HG02623 (cell line): ENCODE results near the gene CLPTM1L.
"Not testable (repeated sequence)": the region's sequence is repeated elsewhere in the genome, so short reads cannot be mapped to it uniquely, and the experiment has no call there.

ENCODE experiments used
- ATAC-seq: cut with Tn5 transposase; IDR thresholded peaks from one replicate; pipeline ENCODE4 v1.9.1; 2021; ENCODE audit warnings: moderate library complexity; ENCODE audit not compliant: unreplicated experiment

CLPTM1L gene

DNA sequence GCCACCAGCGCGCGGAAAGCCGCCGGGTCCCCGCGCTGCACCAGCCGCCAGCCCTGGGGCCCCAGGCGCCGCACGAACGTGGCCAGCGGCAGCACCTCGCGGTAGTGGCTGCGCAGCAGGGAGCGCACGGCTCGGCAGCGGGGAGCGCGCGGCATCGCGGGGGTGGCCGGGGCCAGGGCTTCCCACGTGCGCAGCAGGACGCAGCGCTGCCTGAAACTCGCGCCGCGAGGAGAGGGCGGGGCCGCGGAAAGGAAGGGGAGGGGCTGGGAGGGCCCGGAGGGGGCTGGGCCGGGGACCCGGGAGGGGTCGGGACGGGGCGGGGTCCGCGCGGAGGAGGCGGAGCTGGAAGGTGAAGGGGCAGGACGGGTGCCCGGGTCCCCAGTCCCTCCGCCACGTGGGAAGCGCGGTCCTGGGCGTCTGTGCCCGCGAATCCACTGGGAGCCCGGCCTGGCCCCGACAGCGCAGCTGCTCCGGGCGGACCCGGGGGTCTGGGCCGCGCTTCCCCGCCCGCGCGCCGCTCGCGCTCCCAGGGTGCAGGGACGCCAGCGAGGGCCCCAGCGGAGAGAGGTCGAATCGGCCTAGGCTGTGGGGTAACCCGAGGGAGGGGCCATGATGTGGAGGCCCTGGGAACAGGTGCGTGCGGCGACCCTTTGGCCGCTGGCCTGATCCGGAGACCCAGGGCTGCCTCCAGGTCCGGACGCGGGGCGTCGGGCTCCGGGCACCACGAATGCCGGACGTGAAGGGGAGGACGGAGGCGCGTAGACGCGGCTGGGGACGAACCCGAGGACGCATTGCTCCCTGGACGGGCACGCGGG, 49.9 kb downstream of the CLPTM1L start, which contains the start of gene TERT:
TSS of gene TERT (minus strand) at position 234 of the 815 bp plus-strand sequence. CDS start at position 155, 79 bp downstream.
- no peak for ATAC-seq

DNA sequence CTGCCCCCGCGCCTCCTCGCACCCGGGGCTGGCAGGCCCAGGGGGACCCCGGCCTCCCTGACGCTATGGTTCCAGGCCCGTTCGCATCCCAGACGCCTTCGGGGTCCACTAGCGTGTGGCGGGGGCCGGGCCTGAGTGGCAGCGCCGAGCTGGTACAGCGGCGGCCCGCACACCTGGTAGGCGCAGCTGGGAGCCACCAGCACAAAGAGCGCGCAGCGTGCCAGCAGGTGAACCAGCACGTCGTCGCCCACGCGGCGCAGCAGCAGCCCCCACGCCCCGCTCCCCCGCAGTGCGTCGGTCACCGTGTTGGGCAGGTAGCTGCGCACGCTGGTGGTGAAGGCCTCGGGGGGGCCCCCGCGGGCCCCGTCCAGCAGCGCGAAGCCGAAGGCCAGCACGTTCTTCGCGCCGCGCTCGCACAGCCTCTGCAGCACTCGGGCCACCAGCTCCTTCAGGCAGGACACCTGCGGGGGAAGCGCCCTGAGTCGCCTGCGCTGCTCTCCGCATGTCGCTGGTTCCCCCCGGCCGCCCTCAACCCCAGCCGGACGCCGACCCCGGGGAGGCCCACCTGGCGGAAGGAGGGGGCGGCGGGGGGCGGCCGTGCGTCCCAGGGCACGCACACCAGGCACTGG, 50.6 kb downstream of the CLPTM1L start:
- no peak for ATAC-seq

DNA sequence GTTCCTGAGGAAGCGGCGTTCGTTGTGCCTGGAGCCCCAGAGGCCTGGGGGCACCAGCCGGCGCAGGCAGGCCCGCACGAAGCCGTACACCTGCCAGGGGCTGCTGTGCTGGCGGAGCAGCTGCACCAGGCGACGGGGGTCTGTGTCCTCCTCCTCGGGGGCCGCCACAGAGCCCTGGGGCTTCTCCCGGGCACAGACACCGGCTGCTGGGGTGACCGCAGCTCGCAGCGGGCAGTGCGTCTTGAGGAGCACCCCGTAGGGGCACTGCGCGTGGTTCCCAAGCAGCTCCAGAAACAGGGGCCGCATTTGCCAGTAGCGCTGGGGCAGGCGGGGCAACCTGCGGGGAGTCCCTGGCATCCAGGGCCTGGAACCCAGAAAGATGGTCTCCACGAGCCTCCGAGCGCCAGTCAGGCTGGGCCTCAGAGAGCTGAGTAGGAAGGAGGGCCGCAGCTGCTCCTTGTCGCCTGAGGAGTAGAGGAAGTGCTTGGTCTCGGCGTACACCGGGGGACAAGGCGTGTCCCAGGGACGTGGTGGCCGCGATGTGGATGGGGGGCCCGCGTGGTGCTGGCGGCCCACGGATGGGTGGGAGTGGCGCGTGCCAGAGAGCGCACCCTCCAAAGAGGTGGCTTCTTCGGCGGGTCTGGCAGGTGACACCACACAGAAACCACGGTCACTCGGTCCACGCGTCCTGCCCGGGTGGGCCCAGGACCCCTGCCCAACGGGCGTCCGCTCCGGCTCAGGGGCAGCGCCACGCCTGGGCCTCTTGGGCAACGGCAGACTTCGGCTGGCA, 51.3 kb downstream of the CLPTM1L start:
- ATAC-seq, result no peak

GRCh38 chr5:1292846-1293415, 52.0 kb downstream of the CLPTM1L start:
- no peak for ATAC-seq

DNA sequence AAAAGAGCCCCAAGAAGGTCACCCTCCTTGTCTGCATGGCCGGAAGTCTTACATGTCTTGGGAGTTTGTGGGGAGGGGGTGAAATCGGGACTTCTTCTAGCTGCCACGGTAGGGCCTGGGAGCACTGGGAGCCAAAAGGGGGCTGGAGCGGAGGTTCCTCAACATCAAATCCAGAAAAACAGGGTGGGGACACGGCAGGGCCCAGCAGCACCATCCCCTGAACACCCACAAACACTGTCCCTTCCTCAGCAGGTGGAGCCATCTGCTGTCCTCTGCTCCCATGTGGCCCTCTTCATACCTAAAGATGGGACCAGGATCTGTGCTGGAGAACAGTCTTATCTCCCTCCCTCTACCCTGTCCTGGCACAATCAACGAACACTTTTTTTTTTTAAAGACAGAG, 52.8 kb downstream of the CLPTM1L start:
- ATAC-seq, result no peak

GRCh38 chr5:1291611-1292080, 53.3 kb downstream of the CLPTM1L start:
- ATAC-seq, result no peak

DNA sequence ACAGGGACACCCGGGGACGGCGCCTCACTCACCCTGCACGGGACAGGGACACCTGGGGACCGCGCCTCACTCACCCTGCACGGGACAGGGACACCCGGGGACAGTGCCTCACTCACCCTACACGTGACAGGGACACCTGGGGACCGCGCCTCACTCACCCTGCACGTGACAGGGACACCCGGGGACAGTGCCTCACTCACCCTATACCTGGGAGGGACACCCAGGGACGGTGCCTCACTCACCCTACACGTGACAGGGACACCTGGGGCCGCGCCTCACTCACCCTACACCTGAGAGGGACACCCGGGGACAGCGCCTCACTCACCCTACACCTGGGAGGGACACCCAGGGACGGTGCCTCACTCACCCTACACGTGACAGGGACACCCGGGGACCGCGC, 53.9 kb downstream of the CLPTM1L start:
- not testable (repeated sequence) for ATAC-seq

DNA sequence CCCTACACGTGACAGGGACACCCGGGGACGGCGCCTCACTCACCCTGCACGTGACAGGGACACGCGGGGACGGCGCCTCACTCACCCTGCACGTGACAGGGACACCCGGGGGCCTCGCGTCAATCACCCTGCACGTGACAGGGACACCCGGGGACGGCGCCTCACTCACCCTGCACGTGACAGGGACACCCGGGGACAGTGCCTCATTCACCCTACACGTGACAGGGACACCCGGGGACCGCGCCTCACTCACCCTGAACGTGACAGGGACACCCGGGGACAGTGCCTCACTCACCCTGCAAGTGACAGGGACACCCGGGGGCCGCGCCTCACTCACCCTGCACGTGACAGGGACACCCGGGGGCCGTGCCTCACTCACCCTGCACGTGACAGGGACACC, 55.3 kb downstream of the CLPTM1L start:
- ATAC-seq, result not testable (repeated sequence)

DNA sequence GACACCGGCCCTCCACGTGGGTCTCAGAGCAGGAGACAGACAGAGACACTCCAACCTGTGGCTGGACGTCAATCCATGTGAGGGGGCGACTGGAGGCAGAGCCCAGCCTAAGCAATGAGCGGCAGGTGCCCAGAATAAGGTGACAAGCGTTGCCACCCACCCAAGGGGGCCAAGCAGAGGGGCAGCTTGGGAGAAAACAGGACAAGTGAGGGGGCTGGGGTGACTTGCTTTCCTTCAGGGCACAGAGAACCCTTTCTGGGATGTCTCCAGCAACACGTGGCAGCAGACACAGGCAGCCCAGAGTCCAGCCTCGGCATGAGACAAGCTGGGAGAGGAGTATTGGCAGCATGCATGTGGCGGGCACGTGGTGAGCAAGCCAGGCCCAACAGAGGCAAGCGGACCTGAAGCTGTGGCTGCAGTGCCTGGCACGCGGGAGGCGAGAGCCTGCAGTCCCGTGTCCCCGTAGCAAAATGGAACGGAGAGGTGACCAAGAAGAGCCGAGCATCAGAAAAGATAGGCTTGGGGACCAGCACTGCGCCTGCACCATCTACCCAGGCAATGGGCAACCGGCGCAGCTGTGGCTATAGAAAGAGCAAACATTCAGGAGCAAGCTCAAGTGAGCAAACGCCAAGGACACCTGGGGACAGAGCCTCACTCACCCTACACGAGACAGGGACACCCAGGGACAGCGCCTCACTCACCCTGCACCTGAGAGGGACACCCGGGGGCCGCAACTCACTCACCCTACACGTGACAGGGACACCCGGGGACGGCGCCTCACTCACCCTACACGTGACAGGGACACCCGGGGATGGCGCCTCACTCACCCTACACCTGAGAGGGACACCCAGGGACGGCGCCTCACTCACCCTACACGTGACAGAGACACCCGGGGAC, 56.2 kb downstream of the CLPTM1L start:
- ATAC-seq, result no peak

DNA sequence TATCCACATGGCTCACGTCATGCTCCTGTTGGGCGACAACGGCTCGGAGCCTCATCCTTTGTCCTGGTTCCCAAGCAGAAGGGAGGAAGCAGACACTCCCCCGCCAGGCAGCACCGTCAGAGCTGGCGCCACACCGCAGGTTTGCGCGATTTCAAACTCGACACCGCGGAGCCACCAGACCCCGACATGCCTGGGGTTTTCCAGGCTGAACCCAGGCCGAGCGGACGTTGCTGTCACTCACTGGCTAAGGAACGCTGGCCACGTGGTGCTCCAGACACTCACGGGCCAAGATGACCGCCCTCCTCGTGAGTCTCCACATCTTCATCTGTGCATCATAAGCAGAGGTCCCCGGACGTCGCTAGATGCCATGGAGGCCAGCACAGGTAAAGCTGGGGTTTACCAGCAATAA, 59.0 kb downstream of the CLPTM1L start:
- no peak for ATAC-seq

- ATAC-seq, result no peak
Observed at GRCh38 chr5:1285141-1285540, 59.8 kb downstream of the CLPTM1L start.

DNA sequence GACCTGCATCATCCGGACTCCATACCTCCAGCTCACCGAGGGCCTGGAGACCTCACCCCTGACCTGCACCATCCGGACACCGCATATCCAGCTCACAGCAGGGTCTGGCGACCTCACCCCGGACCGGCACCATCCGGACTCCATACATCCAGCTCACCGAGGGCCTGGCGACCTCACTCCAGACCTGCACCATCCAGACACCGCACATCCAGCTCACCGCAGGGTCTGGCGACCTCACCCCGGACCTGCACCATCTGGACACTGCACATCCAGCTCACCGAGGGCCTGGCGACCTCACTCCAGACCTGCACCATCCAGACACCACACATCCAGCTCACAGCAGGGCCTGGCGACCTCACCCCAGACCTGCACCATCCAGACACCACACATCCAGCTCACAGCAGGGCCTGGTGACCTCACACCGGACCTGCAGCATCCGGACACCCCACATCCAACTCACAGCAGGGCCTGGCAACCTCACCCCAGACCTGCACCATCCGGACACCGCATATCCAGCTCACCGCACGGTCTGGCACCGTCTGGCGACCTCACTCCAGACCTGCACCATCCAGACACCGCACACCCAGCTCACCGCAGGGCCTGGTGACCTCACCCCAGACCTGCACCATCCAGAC, 60.4 kb downstream of the CLPTM1L start:
- not testable (repeated sequence) for ATAC-seq

GRCh38 chr5:1283729-1284041, 61.2 kb downstream of the CLPTM1L start:
- not testable (repeated sequence) for ATAC-seq

GRCh38 chr5:1282993-1283728, 61.7 kb downstream of the CLPTM1L start:
- ATAC-seq, result not testable (repeated sequence)

- no peak for ATAC-seq
Observed at GRCh38 chr5:1282131-1282992, 62.5 kb downstream of the CLPTM1L start.

DNA sequence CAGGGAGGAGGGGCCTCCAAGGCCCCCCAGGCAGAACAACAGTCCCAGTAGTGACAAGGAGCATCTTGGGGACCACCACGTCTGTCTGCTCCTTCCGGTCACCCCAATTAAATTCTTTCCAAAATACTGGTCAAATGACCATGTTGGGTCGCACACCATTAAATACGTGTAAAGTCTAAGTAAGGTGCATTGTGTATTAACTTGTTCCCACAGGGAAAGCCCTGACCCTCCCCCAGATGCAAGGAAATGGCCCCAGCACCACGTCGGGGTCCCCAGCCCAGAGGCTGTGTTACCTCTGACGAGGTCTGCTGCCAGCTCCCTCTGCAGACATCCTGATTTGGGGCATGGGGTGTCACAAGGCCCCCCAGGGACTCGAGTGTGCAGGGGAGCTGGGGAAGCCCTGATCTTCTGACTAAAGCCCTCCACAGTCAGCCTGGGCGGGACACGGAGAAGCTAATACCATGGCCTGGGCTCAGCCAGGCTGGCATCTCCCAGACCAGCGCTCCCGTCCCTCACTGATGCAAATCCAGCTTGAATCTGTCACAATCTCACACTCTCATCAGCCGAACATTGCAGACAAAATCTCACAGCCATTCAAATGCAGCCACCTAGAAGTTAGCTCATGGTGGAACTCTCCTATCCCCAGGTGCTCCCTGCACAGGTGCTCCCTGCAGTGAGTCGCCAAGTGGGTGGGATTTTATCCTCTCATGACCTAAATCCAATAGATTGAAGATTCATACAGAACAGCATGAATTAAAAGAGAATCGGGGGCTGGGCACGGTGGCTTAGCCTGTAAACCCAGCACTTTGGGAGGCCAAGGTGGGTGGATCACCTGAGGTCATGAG, 63.6 kb downstream of the CLPTM1L start:
- ATAC-seq, result no peak
